Keratinocyte (primary cell): ENCODE measurements around the gene GRIN1. TPM values are rescaled to one million over a fixed set of nuclear protein-coding genes. Genes with fewer than 3 reads are reported as not detected.

Experiments used
- DNase-seq: peaks from one replicate; pipeline ENCODE4 v3.0.0-alpha.2; 2011; ENCODE audit warnings: low read depth, missing footprints, low spot score
- FAIRE-seq: peaks from 2 replicates; lab custom pipeline; 2011; peaks lifted over from hg19 to GRCh38; lab: Jason Lieb, UNC
- H2AFZ ChIP-seq: 2 replicates; pipeline ENCODE4 v1.6.0; 2012; ENCODE audit warnings: low read length, control low read depth, inconsistent platforms; ENCODE audit not compliant: control insufficient read depth
- H3K27ac ChIP-seq: 2 replicates; pipeline ENCODE4 v1.5.1; 2011; ENCODE audit warnings: low read length; ENCODE audit not compliant: control insufficient read depth, insufficient read depth
- H3K27me3 ChIP-seq: 3 replicates; pipeline ENCODE4 v1.6.0; 2011; ENCODE audit warnings: low read length; ENCODE audit not compliant: control insufficient read depth, insufficient read depth; ENCODE audit errors: extremely low read depth
- H3K36me3 ChIP-seq, 2 experiments: 2 replicates in 1 of 2; 3 replicates in 1 of 2; pipeline ENCODE4 v1.5.1; 2011; ENCODE audit warnings: low read length in 2 of 2, mild to moderate bottlenecking in 1 of 2; ENCODE audit not compliant: control insufficient read depth in 2 of 2, insufficient read depth in 2 of 2; ENCODE audit errors: extremely low read depth in 1 of 2
- H3K4me1 ChIP-seq: 3 replicates; pipeline ENCODE4 v1.5.1; 2011; ENCODE audit warnings: low read length; ENCODE audit not compliant: control insufficient read depth, insufficient read depth; ENCODE audit errors: extremely low read depth
- H3K4me2 ChIP-seq: 3 replicates; pipeline ENCODE4 v1.6.0; 2011; ENCODE audit warnings: low read depth, low read length; ENCODE audit not compliant: control insufficient read depth, insufficient read depth; ENCODE audit errors: extremely low read depth
- H3K4me3 ChIP-seq, 3 experiments: fragments of 200-600 bp in 1 of 3; sonication (generic) in 1 of 3; 2 replicates in 2 of 3; 3 replicates in 1 of 3; pipeline ENCODE4 v1.5.1; 2011 to 2016; ENCODE audit warnings: low read length in 3 of 3, mild to moderate bottlenecking in 3 of 3, control low read depth in 2 of 3, inconsistent platforms in 1 of 3, low read depth in 1 of 3, mixed read lengths in 1 of 3, mixed run types in 1 of 3, moderate library complexity in 1 of 3; ENCODE audit not compliant: control insufficient read depth in 2 of 3, insufficient read depth in 2 of 3; ENCODE audit errors: extremely low read depth in 1 of 3
- H3K79me2 ChIP-seq: 2 replicates; pipeline ENCODE4 v1.6.0; 2012; ENCODE audit warnings: low read length; ENCODE audit not compliant: control insufficient read depth, insufficient read depth
- H3K9ac ChIP-seq: 3 replicates; pipeline ENCODE4 v1.6.0; 2011; ENCODE audit warnings: low read length; ENCODE audit not compliant: control insufficient read depth, insufficient read depth; ENCODE audit errors: extremely low read depth
- H3K9me1 ChIP-seq: 3 replicates; pipeline ENCODE4 v1.6.0; 2011; ENCODE audit warnings: low read length; ENCODE audit not compliant: control insufficient read depth, insufficient read depth; ENCODE audit errors: extremely low read depth
- H3K9me3 ChIP-seq: 2 replicates; pipeline ENCODE4 v1.5.1; 2012; ENCODE audit warnings: low read depth, low read length; ENCODE audit not compliant: control insufficient read depth
- H4K20me1 ChIP-seq: 3 replicates; pipeline ENCODE4 v1.6.0; 2011; ENCODE audit warnings: low read length; ENCODE audit not compliant: control insufficient read depth, insufficient read depth; ENCODE audit errors: extremely low read depth
- CTCF ChIP-seq, 3 experiments: IDR thresholded peaks in 1 of 3; conservative IDR thresholded peaks in 1 of 3; optimal IDR thresholded peaks in 1 of 3; 2 replicates in 2 of 3; 3 replicates in 1 of 3; pipeline versions ENCODE3 to v1.5.1; 2011; ENCODE audit warnings: low read length in 3 of 3, mild to moderate bottlenecking in 3 of 3, moderate library complexity in 2 of 3, control low read depth in 1 of 3, inconsistent platforms in 1 of 3; ENCODE audit not compliant: insufficient read depth in 2 of 3; ENCODE audit errors: extremely low read depth in 1 of 3
- EZH2 ChIP-seq: IDR thresholded peaks from one replicate; pipeline ENCODE4 v1.6.1; 2012; ENCODE audit warnings: inconsistent platforms, mild to moderate bottlenecking, low read length, moderate library complexity
- dilution Hi-C: fragments of 300-500 bp; cut with MboI; formaldehyde crosslinking; loops from one replicate; pipeline ENCODE4 v1.7.0; 2020; ENCODE audit warnings: low sequenced_read_pairs; ENCODE audit not compliant: extremely low pct_ligation_motif_present
- polyA plus RNA-seq, 5 experiments: library from polyadenylated mRNA; depleted of rRNA in 3 of 5; stranded (reverse) in 3 of 5; stranded (forward) in 1 of 5; unstranded in 1 of 5; fragments of >200 nt; gene quantifications; 1 replicate in 1 of 5; 2 replicates in 3 of 5; 3 replicates in 1 of 5; pipeline versions ENCODE4 v1.2.1 to v1.2.3, GENCODE V29; 2011 to 2012; ENCODE audit warnings: missing spikeins in 2 of 5, low read depth in 1 of 5, low replicate concordance in 1 of 5

GRIN1 gene
- polyA plus RNA-seq, 1 donor (not counting 4 experiments of a cell fraction or from before 2014, with no cell fraction given): 0.03 TPM

DNA sequence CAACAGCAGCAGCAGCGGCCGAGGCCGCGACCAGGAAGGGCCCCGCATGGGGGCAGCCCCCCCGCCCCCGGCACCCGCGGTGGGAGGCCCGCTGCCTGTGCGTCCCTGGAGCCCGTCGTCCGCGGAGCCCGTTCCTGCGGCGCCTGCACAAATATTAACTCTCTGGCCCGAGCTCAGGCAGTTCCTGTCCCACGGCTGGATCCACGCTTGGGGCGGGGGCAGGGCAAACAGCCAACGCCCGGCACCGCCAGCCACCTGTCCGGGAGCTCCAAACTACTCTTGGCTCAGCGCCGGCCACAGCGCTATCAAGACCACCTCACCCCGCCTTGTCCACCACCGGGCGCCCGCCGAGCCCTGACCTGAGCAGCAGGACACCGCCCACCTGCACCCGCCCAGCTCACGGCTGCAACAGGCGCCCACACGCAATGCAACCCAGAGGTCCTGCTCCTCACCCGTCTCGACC is 31.0 kb downstream of the GRIN1 start, which contains the start of gene LRRC26:
Gene LRRC26 (minus strand): TSS at position 156 of the 463 bp plus-strand sequence. CDS start 108 bp downstream, at position 48.
- dilution Hi-C loops: no loop called here
- Histone ChIP-seq H2AFZ (no peak within 1 kb of the TSS), H3K27me3 (peaks cover 96% of the 10 kb centered on the region), H3K4me2 (peak within 1 kb of the TSS; percentile 41), H3K27ac (no peak within 1 kb of the TSS), H3K9ac (no peak within 1 kb of the TSS), H3K9me3 (no peaks in the 10 kb centered on the region), H3K79me2 (no peaks in the 10 kb centered on the region), H4K20me1 (peaks cover 9% of the 10 kb centered on the region), H3K36me3 (no peaks in the 10 kb centered on the region), H3K4me3 (peak within 1 kb of the TSS in 1 of 3 experiments; percentile 5), H3K4me1 (no peaks in the 10 kb centered on the region), H3K9me1 (no peaks in the 10 kb centered on the region)
- no peak for TF ChIP-seq EZH2
- TF ChIP-seq CTCF (optimal IDR thresholded peaks at IDR 0.05 in 1 of 3, IDR thresholded peaks at IDR 0.05 in 1 of 3, conservative IDR thresholded peaks at IDR 0.05 in 1 of 3; ENCODE audit: extremely low read depth in 1 of 3, insufficient read depth in 2 of 3, low read length in 3 of 3): no peak
- no peak for FAIRE-seq
- no peak for DNase-seq

GRCh38 chr9:137170486-137171148 is 31.7 kb downstream of the GRIN1 start:
- H3K36me3 ChIP-seq: no peaks in the 10 kb centered on the region
- H3K9me1 ChIP-seq: no peaks in the 10 kb centered on the region
- peaks cover 96% of the 10 kb centered on the region for H3K27me3 ChIP-seq
- no peak overlapping the region for H3K4me3 ChIP-seq
- no peak overlapping the region for H3K9ac ChIP-seq
- no peak overlapping the region for H3K27ac ChIP-seq
- dilution Hi-C loops: no loop called here
- no peak for FAIRE-seq
- DNase-seq: no peak
- no peak overlapping the region for H2AFZ ChIP-seq
- TF ChIP-seq EZH2: no peak
- no peak for TF ChIP-seq CTCF (optimal IDR thresholded peaks at IDR 0.05 in 1 of 3, IDR thresholded peaks at IDR 0.05 in 1 of 3, conservative IDR thresholded peaks at IDR 0.05 in 1 of 3; ENCODE audit: extremely low read depth in 1 of 3, insufficient read depth in 2 of 3, low read length in 3 of 3)
- H3K4me2 ChIP-seq: no peak overlapping the region
- peaks cover 9% of the 10 kb centered on the region for H4K20me1 ChIP-seq
- H3K79me2 ChIP-seq: no peaks in the 10 kb centered on the region
- no peaks in the 10 kb centered on the region for H3K4me1 ChIP-seq
- no peaks in the 10 kb centered on the region for H3K9me3 ChIP-seq
